Measurements from ENCODE around the gene IL1RAPL1.

IL1RAPL1 gene

DNA sequence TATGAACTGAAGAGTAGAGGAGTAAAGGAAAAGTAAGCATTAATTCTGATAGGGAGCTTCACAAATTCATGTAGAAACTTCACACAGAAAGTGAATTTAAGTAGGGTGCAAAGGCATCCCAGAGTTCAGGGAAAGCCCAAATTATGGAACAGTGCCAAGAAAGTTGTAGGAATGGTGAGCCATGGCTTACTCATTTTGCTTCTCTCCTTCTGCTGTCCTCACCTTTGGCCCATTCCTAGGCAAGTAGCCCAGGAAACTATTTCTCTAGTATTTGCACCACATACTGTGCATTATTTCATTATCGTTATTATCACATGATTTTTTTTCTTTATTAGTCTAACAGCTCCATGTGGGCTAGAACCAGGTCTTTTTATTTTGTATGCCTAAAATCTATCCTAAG lies 34.9 kb upstream of the IL1RAPL1 start:
- no peak for TF ChIP-seq POLR2AphosphoS5 (IDR thresholded peaks at IDR 0.05; ENCODE audit: low read depth, low read length)
- TF ChIP-seq, protein P1, sequence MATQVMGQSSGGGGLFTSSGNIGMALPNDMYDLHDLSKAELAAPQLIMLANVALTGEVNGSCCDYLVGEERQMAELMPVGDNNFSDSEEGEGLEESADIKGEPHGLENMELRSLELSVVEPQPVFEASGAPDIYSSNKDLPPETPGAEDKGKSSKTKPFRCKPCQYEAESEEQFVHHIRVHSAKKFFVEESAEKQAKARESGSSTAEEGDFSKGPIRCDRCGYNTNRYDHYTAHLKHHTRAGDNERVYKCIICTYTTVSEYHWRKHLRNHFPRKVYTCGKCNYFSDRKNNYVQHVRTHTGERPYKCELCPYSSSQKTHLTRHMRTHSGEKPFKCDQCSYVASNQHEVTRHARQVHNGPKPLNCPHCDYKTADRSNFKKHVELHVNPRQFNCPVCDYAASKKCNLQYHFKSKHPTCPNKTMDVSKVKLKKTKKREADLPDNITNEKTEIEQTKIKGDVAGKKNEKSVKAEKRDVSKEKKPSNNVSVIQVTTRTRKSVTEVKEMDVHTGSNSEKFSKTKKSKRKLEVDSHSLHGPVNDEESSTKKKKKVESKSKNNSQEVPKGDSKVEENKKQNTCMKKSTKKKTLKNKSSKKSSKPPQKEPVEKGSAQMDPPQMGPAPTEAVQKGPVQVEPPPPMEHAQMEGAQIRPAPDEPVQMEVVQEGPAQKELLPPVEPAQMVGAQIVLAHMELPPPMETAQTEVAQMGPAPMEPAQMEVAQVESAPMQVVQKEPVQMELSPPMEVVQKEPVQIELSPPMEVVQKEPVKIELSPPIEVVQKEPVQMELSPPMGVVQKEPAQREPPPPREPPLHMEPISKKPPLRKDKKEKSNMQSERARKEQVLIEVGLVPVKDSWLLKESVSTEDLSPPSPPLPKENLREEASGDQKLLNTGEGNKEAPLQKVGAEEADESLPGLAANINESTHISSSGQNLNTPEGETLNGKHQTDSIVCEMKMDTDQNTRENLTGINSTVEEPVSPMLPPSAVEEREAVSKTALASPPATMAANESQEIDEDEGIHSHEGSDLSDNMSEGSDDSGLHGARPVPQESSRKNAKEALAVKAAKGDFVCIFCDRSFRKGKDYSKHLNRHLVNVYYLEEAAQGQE (IDR thresholded peaks at IDR 0.05; ENCODE audit: insufficient read depth in 1 of 2, low read depth in 2 of 2, low read length in 2 of 2): no peak
- TF ChIP-seq FOXP2 (optimal IDR thresholded peaks at IDR 0.05; ENCODE audit: borderline replicate concordance, extremely low read depth, extremely low read length, insufficient read depth): no peak
- no peak for TF ChIP-seq TAF1 (IDR thresholded peaks at IDR 0.05; ENCODE audit: borderline replicate concordance, insufficient read depth, low read length)
- TF ChIP-seq SIN3A (IDR thresholded peaks at IDR 0.05; ENCODE audit: borderline replicate concordance, insufficient read depth, low read length): no peak

- TF ChIP-seq POLR2AphosphoS5 (IDR thresholded peaks at IDR 0.05; ENCODE audit: low read depth, low read length) (no peak), FOXP2 (optimal IDR thresholded peaks at IDR 0.05; ENCODE audit: borderline replicate concordance, extremely low read depth, extremely low read length, insufficient read depth) (no peak), SIN3A (IDR thresholded peaks at IDR 0.05; ENCODE audit: borderline replicate concordance, insufficient read depth, low read length) (no peak), TAF1 (IDR thresholded peaks at IDR 0.05; ENCODE audit: borderline replicate concordance, insufficient read depth, low read length) (no peak)
- TF ChIP-seq, protein P1 (IDR thresholded peaks at IDR 0.05; ENCODE audit: insufficient read depth in 1 of 2, low read depth in 2 of 2, low read length in 2 of 2): no peak
These were observed 34.1 kb upstream of the IL1RAPL1 start for GRCh38 chrX:28552882-28553829.

- no peak for TF ChIP-seq SIN3A (IDR thresholded peaks at IDR 0.05; ENCODE audit: borderline replicate concordance, insufficient read depth, low read length)
- no peak for TF ChIP-seq TAF1 (IDR thresholded peaks at IDR 0.05; ENCODE audit: borderline replicate concordance, insufficient read depth, low read length)
- no peak for TF ChIP-seq POLR2AphosphoS5 (IDR thresholded peaks at IDR 0.05; ENCODE audit: low read depth, low read length)
- no peak for TF ChIP-seq FOXP2 (optimal IDR thresholded peaks at IDR 0.05; ENCODE audit: borderline replicate concordance, extremely low read depth, extremely low read length, insufficient read depth)
- TF ChIP-seq, protein P1 (IDR thresholded peaks at IDR 0.05; ENCODE audit: insufficient read depth in 1 of 2, low read depth in 2 of 2, low read length in 2 of 2): no peak
These were observed 11.1 kb upstream of the IL1RAPL1 start for GRCh38 chrX:28576117-28576516.

DNA sequence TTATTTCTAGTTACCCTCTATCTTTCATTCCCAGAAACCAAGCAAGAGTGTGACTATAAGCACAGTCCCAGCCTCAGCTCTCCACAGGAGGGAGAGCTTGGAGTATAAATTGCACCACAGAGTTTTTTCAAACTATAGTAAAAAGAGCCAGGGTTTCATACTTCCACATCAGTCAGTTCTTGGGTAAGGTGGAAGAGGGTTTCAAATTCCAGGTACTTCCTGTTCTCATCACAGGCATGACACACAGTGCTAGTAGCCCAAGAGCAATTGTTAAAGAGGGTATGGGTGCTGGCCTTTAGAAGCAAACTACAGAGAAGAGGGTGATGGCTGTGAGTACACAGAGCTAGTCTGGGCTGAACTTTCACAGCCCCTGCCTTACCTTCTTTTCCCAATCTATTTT lies 5.7 kb upstream of the IL1RAPL1 start:
- TF ChIP-seq SIN3A (IDR thresholded peaks at IDR 0.05; ENCODE audit: borderline replicate concordance, insufficient read depth, low read length) (no peak), TAF1 (IDR thresholded peaks at IDR 0.05; ENCODE audit: borderline replicate concordance, insufficient read depth, low read length) (no peak), POLR2AphosphoS5 (IDR thresholded peaks at IDR 0.05; ENCODE audit: low read depth, low read length) (no peak), FOXP2 (optimal IDR thresholded peaks at IDR 0.05; ENCODE audit: borderline replicate concordance, extremely low read depth, extremely low read length, insufficient read depth) (no peak)
- TF ChIP-seq, protein P1 (IDR thresholded peaks at IDR 0.05; ENCODE audit: insufficient read depth in 1 of 2, low read depth in 2 of 2, low read length in 2 of 2): no peak

Data from PFSK-1 (cell line).